Stimulated activated CD4-positive, alpha-beta T cell treated with anti-CD3 and anti-CD28 coated beads, Interleukin-15, amount 100 ng/mL, for 1 hour (primary cell): ENCODE measurements around the gene VPS39.

ENCODE experiments used
- DNase-seq, 2 donors: peaks; one replicate each; pipeline ENCODE4 v3.0.0-alpha.2; 2020; ENCODE audit warnings: low read depth in 1 of 2, low spot score in 1 of 2

VPS39 gene

GRCh38 chr15:42131826-42132806 is 76.0 kb downstream of the VPS39 start:
- no peak for DNase-seq

GRCh38 chr15:42131006-42131405 is 77.1 kb downstream of the VPS39 start:
- no peak for DNase-seq

GRCh38 chr15:42130246-42130986 is 77.7 kb downstream of the VPS39 start:
- no peak for DNase-seq

GRCh38 chr15:42129364-42129763 is 78.7 kb downstream of the VPS39 start:
- no peak for DNase-seq

GRCh38 chr15:42128476-42128875 is 79.6 kb downstream of the VPS39 start:
- no peak for DNase-seq

GRCh38 chr15:42123546-42123945 is 84.6 kb downstream of the VPS39 start:
- no peak for DNase-seq

- DNase-seq, result no peak
These were observed 86.4 kb downstream of the VPS39 start for GRCh38 chr15:42121682-42122081.

GRCh38 chr15:42121021-42121420 is 87.1 kb downstream of the VPS39 start:
- no peak for DNase-seq

GRCh38 chr15:42120285-42120684 is 87.8 kb downstream of the VPS39 start:
- DNase-seq, result no peak

- no peak for DNase-seq
These were observed 88.7 kb downstream of the VPS39 start for GRCh38 chr15:42119446-42119760.

GRCh38 chr15:42118650-42119445 is 89.3 kb downstream of the VPS39 start:
- no peak for DNase-seq

GRCh38 chr15:42111924-42112323 is 96.2 kb downstream of the VPS39 start:
- no peak for DNase-seq

GRCh38 chr15:42110367-42110766 is 97.7 kb downstream of the VPS39 start:
- DNase-seq, result no peak

GRCh38 chr15:42108806-42109205 is 99.3 kb downstream of the VPS39 start:
- no peak for DNase-seq
